OCI-LY3 (cell line): ENCODE data around the gene WDR83.

ENCODE experiments used
- CTCF ChIP-seq: fragments of 200-600, 300-600 bp; sonication (generic); IDR thresholded peaks from 2 replicates; pipeline ENCODE4 v1.5.1; 2014; ENCODE audit warnings: antibody characterized with exemption, low read length, low read depth
- EZH2phosphoT487 ChIP-seq: fragments of 200-600 bp; shearing (Covaris generic); IDR thresholded peaks from 2 replicates; pipeline ENCODE4 v1.6.1; 2018; ENCODE audit warnings: antibody characterized with exemption, mixed run types, low read depth

GRCh38 chr19:12669270-12670158 is 2.9 kb downstream of the WDR83 start:
- TF ChIP-seq CTCF (no peak), EZH2phosphoT487 (no peak)
